HepG2 (cell line): ENCODE data around the gene RUNX2. TPM values are rescaled to one million over a fixed set of nuclear protein-coding genes. Genes with fewer than 3 reads are reported as not detected.

ENCODE experiments used
- ATAC-seq: fragments of 200-7000 bp; cut with Tn5 transposase; 3 replicates; pipeline ENCODE4 v1.9.1; 2020; ENCODE audit warnings: mild to moderate bottlenecking, moderate library complexity
- BruUV-seq: library from RNA; stranded (reverse); fragments of 400-500 nt; replicated peaks from 2 replicates; lab custom pipeline; 2021; lab: Mats Ljungman, UMichigan
- CTCF ChIA-PET: fragments of 300-600 bp; formaldehyde crosslinking; extraction: SDS; loops from one replicate; lab custom pipeline; 2021; ENCODE audit warnings: low total read pairs, inconsistent platforms, low intra/inter-chr PET ratio; lab: Yijun Ruan, JAX
- POLR2A ChIA-PET: fragments of 350-600 bp; sonication (Branson Sonifier 250); formaldehyde crosslinking; loops from one replicate; lab custom pipeline; 2020; ENCODE audit warnings: antibody characterized with exemption, inconsistent platforms; lab: Yijun Ruan, JAX
- DNase-seq: peaks from one replicate; pipeline ENCODE4 v3.0.0-alpha.2; 2015; ENCODE audit warnings: low spot score
- FAIRE-seq: peaks from 3 replicates; lab custom pipeline; 2011; peaks lifted over from hg19 to GRCh38; lab: Jason Lieb, UNC
- H2AFZ ChIP-seq: one replicate; pipeline ENCODE4 v1.6.1; 2011; ENCODE audit warnings: low read length, inconsistent platforms
- H3K27ac ChIP-seq: fragments of 300-600 bp; 3 replicates; pipeline ENCODE4 v1.8.0; 2011; ENCODE audit warnings: mixed run types, mild to moderate bottlenecking, mixed read lengths, low read length, inconsistent platforms; ENCODE audit not compliant: insufficient read depth; ENCODE audit errors: extremely low read length
- H3K27me3 ChIP-seq, 2 experiments: fragments of 200-600 bp in 1 of 2; 2 replicates in 1 of 2; 3 replicates in 1 of 2; pipeline versions ENCODE4 v1.6.0 to v1.8.0; 2011; ENCODE audit warnings: low read length in 2 of 2, mild to moderate bottlenecking in 2 of 2, moderate library complexity in 2 of 2, inconsistent platforms in 1 of 2; ENCODE audit not compliant: insufficient read depth in 2 of 2, control insufficient read depth in 1 of 2
- H3K36me3 ChIP-seq, 2 experiments: fragments of 200-600 bp in 1 of 2; replicated peaks in 1 of 2; 2 replicates in 1 of 2; 3 replicates in 1 of 2; pipeline versions ENCODE4 v1.5.1 to v1.8.0; 2011; ENCODE audit warnings: low read length in 2 of 2, inconsistent platforms in 1 of 2; ENCODE audit not compliant: insufficient read depth in 2 of 2, control insufficient read depth in 1 of 2
- H3K4me1 ChIP-seq: 2 replicates; pipeline ENCODE4 v1.5.1; 2012; ENCODE audit warnings: low read length, inconsistent platforms; ENCODE audit not compliant: insufficient read depth
- H3K4me2 ChIP-seq: 2 replicates; pipeline ENCODE4 v1.6.0; 2011; ENCODE audit warnings: low read depth, low read length, inconsistent platforms
- H3K4me3 ChIP-seq, 3 experiments: fragments of 200-600 bp in 1 of 3; sonication (generic), shearing (Covaris generic) in 1 of 3; replicated peaks in 1 of 3; 2 replicates each; pipeline ENCODE4 v1.5.1; 2011 to 2016; ENCODE audit warnings: low read length in 3 of 3, inconsistent platforms in 2 of 3, low read depth in 2 of 3, mild to moderate bottlenecking in 2 of 3, control low read depth in 1 of 3, mixed read lengths in 1 of 3; ENCODE audit not compliant: insufficient read depth in 1 of 3
- H3K79me2 ChIP-seq: one replicate; pipeline ENCODE4 v1.6.1; 2011; ENCODE audit warnings: low read length, inconsistent platforms; ENCODE audit not compliant: insufficient read depth
- H3K9ac ChIP-seq: 2 replicates; pipeline ENCODE4 v1.6.0; 2011; ENCODE audit warnings: mild to moderate bottlenecking, low read depth, low read length, inconsistent platforms; ENCODE audit not compliant: insufficient read depth
- H3K9me3 ChIP-seq: 2 replicates; pipeline ENCODE4 v1.5.1; 2012; ENCODE audit warnings: mild to moderate bottlenecking, low read length
- H4K20me1 ChIP-seq: 2 replicates; pipeline ENCODE4 v1.6.0; 2011; ENCODE audit warnings: inconsistent platforms, mild to moderate bottlenecking, low read length, moderate library complexity; ENCODE audit not compliant: insufficient read depth
- ARID3A ChIP-seq: IDR thresholded peaks from 2 replicates; pipeline ENCODE4 v1.6.1; 2012; ENCODE audit warnings: low read depth, low read length, improper control_type of control experiment
- CCDC6 ChIP-seq: sonication (generic); formaldehyde crosslinking; IDR thresholded peaks from 2 replicates; pipeline ENCODE4 v1.8.1; 2022; ENCODE audit warnings: mild to moderate bottlenecking, missing genetic modification reagents, moderate library complexity
- TEF ChIP-seq: sonication (generic); formaldehyde crosslinking; IDR thresholded peaks from 2 replicates; pipeline ENCODE4 v1.5.0; 2020; ENCODE audit warnings: missing genetic modification reagents
- ZBTB2 ChIP-seq: sonication (generic); formaldehyde crosslinking; IDR thresholded peaks from 2 replicates; pipeline ENCODE4 v1.8.0; 2022; ENCODE audit warnings: low read depth, missing genetic modification reagents
- ZHX2 ChIP-seq, 2 experiments: sonication (generic) in 1 of 2; formaldehyde crosslinking in 1 of 2; IDR thresholded peaks; 2 replicates each; pipeline versions ENCODE4 v1.6.1 to v1.9.0; 2014 to 2022; ENCODE audit warnings: antibody characterized with exemption in 1 of 2, borderline replicate concordance in 1 of 2, inconsistent platforms in 1 of 2, low read depth in 1 of 2, missing genetic modification reagents in 1 of 2
- ZNF597 ChIP-seq: sonication (generic); formaldehyde crosslinking; IDR thresholded peaks from 2 replicates; pipeline ENCODE4 v1.5.0; 2020; ENCODE audit warnings: missing genetic modification reagents
- WGBS: methylation state at CpG from one replicate; pipeline ENCODE4 v1.1.6; 2017; ENCODE audit warnings: low lambda C conversion rate; 5-methylcytosine and 5-hydroxymethylcytosine counted together
- in situ Hi-C: cut with HindIII; loops from 2 replicates; pipeline ENCODE4 v1.10.0; 2017; ENCODE audit warnings: low pct_unique_long_range_greater_than_20kb; ENCODE audit not compliant: extremely low pct_ligation_motif_present
- intact Hi-C: fragments of 100-400 bp; cut with micrococcal nuclease; formaldehyde crosslinking; loops from one replicate; pipeline ENCODE4 v1.10.0; 2022; ENCODE audit not compliant: unreplicated experiment
- polyA plus RNA-seq, 8 experiments: library from polyadenylated mRNA; depleted of rRNA in 3 of 8; stranded (reverse) in 7 of 8; unstranded in 1 of 8; fragments of >200 nt; fragmentation: Illumina TruSeq in 4 of 8; extraction: Trizol in 4 of 8; gene quantifications; 2 replicates each; pipeline versions ENCODE4 v1.2.1 to v1.2.3, GENCODE V29; 2011 to 2016; ENCODE audit warnings: low read depth in 4 of 8, missing spikeins in 1 of 8, mixed read lengths in 1 of 8; ENCODE audit not compliant: insufficient read depth in 1 of 8
- total RNA-seq, 5 experiments: library from RNA; depleted of rRNA; stranded (reverse); fragments of >200 nt; fragmentation: Illumina TruSeq; extraction: Trizol; gene quantifications; 2 replicates each; pipeline ENCODE4 v1.2.3, GENCODE V29; 2016; ENCODE audit warnings: low read depth in 1 of 5

RUNX2 gene
- total and polyA plus RNA-seq, 2 of the 13 experiments (the other 11 are each of a cell fraction or from before 2014, with no cell fraction given): not detected

GRCh38 chr6:45458672-45459071 lies 130.5 kb downstream of the RUNX2 start:
- Histone ChIP-seq H3K9me3 (no peaks in the 10 kb centered on the region), H3K27me3 (0 out of 5 replicates have a peak, but pooled peaks cover 0 to 6% of the 10 kb centered on the region in 2 experiments), H3K4me3 (no peak overlapping the region), H3K36me3 (no peaks in the 10 kb centered on the region), H2AFZ (no peak overlapping the region), H4K20me1 (no peaks in the 10 kb centered on the region), H3K27ac (no peak overlapping the region), H3K79me2 (no peaks in the 10 kb centered on the region), H3K9ac (no peak overlapping the region), H3K4me1 (no peaks in the 10 kb centered on the region), H3K4me2 (no peak overlapping the region)
- DNase-seq (no peak), ATAC-seq (no peak), FAIRE-seq (no peak)
- no TSS peak for BruUV-seq
- intact Hi-C loops (no loop called here), in situ Hi-C loops (no loop called here)
- ChIA-PET CTCF (no interaction called here), POLR2A (no interaction called here)
- TF ChIP-seq ARID3A: no peak
- no peak for TF ChIP-seq ZNF597
- no peak for TF ChIP-seq ZHX2 (IDR thresholded peaks at IDR 0.05; ENCODE audit: low read depth)
- TF ChIP-seq ZHX2 (CRISPR knock-in tag; IDR thresholded peaks at IDR 0.05; ENCODE audit: borderline replicate concordance): no peak
- no peak for TF ChIP-seq TEF (CRISPR knock-in tag)
- no peak for TF ChIP-seq ZBTB2 (CRISPR knock-in tag)
- TF ChIP-seq CCDC6 (CRISPR knock-in tag): no peak
- 16% methylated on average over 2 of the region's 2 CpGs for WGBS
